Bladder microvascular endothelial cell (primary cell): ENCODE results near the gene CORO7. TPM values are rescaled to one million over a fixed set of nuclear protein-coding genes. Genes with fewer than 3 reads are reported as not detected.

Experiments used
- total RNA-seq: library from RNA; depleted of rRNA; stranded (reverse); fragments of >200 nt; gene quantifications from 2 replicates; pipeline ENCODE4 v1.2.3, GENCODE V29; 2014

CORO7 gene
- total RNA-seq: 34.6 and 43.3 TPM in 2 replicates

DNA sequence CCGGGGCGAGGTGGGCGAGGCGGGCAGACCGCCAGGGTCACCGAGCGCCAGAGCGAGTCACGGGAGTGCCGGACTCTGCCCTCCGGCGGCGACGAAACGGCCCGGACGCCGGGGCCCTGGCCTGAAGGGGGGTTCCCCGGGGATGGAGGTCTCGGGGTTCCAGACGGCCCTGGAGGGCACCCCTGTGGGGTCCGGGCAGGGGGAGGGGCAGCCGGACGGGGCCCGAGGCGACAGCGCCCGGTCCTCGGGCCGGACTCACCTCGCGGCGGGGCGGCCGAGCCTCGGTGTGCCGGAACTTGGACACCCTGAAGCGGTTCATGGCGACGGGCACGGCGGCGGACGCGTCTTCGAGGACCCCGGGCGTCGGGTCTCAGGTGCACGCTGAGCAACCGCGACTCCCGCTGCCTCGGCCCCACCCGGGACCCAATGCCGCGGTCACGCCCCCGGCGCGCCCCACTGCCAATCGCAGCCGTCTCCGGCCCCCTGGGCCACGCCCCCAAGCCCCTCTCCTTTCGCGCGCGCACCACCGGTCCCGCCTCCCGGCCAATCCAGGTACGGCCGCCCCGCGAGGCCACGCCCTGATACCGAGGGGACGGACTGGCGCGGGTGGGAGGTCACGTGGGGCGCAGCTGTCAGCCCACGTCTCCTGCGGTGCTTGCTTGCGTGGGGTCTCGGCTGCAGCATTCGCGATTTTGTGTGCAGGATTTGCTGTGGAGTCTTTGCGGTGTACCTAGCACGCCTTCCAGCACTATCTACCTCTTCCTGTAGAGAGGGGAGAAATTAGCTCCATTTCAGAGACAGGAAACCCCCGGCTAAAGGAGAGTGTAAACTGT is at the start of gene CORO7:
Gene CORO7 (minus strand): TSS at position 397 of the 833 bp plus-strand sequence. CDS start 78 bp downstream, at position 319.

DNA sequence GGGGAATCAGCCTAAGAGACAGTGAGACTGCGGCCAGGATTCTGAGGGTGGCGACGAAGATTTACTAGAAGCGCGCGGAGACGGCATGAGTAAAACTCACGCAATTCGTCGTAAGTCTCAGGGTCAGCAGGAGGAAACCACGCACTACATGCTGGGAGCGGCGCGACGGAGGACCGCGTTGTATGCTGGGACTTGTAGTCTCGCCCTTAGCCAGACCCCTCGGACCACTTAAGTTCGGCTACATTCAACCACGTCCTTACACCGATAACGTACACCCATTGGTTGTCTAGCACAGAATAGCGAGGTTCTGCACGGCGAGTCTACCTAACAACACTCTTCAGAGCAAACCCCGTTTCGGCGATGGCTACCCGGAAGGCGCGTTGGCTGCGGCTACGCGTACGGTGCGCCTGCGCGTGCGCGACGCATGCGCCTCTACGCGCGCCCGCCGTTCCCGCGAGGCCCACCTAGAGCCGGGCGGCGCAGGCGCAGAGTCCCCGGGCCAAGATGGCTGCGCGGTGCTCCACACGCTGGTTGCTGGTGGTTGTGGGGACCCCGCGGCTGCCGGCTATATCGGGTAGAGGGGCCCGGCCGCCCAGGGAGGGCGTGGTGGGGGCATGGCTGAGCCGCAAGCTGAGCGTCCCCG is 9.1 kb upstream of the CORO7 start, which contains the start of gene DNAJA3:
Gene DNAJA3 (plus strand): TSS at position 491 of the 643 bp plus-strand sequence. CDS start 14 bp downstream, at position 505.

DNA sequence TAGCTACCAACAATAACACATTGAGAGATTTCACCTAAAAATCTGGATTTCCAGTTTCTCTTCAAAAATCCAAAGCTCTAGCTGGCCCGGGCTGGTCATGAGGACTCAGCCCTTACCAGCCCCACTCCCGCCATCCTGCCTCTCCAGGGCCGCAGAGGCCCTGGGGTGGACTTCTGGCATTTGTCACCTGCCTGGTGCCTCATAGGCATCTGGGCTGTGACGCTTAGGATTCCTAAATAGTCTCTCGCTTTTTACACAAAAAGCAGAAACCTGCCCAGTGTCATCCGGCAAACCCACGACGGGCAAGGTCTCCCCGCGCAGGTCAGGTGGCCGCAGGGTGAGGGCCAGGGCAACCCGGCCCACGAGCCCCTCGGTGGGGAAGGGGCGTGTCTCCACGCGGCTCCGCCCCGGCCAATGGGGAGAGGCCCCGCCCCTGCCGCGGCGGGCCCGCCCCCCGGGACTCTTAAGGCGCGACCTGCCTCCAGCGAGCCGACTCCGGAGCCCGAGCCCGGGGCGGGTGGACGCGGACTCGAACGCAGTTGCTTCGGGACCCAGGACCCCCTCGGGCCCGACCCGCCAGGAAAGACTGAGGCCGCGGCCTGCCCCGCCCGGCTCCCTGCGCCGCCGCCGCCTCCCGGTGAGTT is 44.9 kb downstream of the CORO7 start, which contains the start of gene VASN:
Gene VASN (plus strand): TSS at position 492 of the 644 bp plus-strand sequence. CDS start 9,030 bp downstream, outside the sequence.

DNA sequence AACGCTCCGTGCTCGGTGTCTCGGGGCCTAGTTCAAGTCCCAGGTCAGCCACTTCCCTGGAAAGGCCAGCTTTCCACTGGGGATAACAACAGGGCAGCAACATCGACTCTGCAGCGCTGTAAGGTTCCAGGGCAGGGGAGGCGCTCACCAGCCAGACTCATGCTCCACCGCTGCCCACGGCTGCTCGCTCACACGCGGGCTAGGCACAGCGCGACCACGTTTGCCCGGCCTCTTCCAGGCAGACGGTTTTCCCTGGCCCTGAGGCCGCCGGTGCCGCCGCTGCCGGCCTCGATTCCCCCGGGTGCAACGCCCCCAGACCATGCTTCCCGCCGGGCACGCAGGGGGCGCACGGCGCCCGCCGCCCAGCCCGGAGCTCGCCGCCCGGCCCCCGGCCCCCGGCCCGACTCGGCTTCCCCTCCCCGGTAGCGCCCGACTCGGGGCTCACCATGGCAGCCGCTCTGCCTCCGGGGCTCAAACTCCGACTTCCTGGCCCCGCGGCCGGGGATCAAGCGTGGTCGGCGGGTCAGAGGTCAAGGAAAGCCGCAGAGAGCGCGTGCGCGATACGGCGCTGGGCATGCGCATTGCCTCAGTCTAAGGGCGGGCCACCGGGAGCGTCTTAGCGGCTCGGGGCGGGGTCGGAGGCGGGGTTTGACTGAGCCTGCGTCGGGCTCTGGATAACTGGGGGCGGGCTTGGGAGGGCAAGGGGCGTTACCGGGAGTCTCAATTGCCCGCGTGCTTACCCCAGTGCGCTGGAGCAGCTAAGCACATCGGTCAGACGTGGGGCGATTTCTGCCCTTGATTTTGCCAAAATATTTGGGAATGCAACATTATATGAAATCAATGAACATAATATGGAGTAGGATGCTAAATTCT is 65.4 kb downstream of the CORO7 start, which contains the start of gene PAM16:
Gene PAM16 (minus strand): TSS at position 535 of the 873 bp plus-strand sequence. CDS start 87 bp downstream, at position 448.

DNA sequence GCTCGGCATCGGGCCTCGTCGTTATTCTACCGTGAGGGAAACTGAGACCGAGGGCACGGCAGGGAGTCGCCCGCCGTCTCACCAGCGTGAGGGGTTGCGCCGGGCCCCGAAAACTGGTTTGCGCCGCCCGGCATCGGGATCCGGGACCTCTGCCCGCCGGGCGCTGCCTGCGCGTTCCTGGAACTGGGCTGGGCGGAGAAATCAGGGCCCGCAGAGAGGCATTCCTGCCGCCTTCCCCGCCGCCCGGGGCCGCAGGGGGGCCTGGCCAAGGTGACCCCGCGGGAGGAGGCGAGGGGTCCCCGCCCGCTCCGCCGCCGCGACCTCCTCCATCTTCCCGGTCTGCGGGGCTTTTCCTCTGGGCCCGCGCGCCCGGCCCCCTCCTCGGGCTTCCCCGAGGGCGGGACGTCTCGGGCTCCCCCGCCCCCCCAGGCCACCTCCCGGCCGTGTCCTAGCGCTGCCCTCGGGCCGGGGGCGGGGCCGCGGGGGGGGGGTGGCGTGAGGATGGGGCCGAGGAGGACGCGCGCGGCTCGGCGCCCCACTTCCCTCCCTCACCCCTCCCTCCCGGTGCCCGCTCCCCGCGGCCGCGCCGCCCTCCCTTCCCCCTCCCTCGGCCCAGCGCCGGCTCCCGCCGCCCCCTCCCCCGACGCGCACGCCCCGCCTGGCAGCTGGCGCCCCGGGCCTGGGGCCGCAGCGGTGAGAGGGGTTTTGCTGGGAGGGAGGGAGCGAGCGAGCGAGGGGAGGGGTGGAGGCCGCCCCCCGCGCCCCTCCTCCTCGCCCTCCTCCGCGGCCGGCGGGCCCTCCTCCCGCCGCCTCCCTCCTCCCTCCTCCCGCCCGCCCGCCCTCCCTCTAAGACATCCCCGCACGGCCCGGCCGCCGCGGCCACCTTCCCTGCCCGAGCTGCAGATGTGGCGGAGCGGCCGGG is 100.9 kb downstream of the CORO7 start, which contains the start of gene GLIS2:
Gene GLIS2 (plus strand): TSS at position 882 of the 922 bp plus-strand sequence. CDS start 16,214 bp downstream, outside the sequence.

Other genes starting within 250 kb of the CORO7 start
- under 0.01 and 0.06 TPM in 2 replicates for gene SRL, start 174.5 kb downstream of the CORO7 start, total RNA-seq
- gene TFAP4, start 143.6 kb downstream of the CORO7 start, total RNA-seq: 3.7 and 5.4 TPM in 2 replicates
- gene GLIS2, start 100.5 kb downstream of the CORO7 start, total RNA-seq: 0.94 and 0.97 TPM in 2 replicates
- gene PAM16, start 65.3 kb downstream of the CORO7 start, total RNA-seq: 13.8 and 18.5 TPM in 2 replicates
- gene VASN, start 44.7 kb downstream of the CORO7 start, total RNA-seq: 0.65 and 2.6 TPM in 2 replicates
- 31.4 and 65.8 TPM in 2 replicates for gene DNAJA3, start 9.3 kb upstream of the CORO7 start, total RNA-seq
- 52.9 and 60.2 TPM in 2 replicates for gene NMRAL1, start 58.0 kb upstream of the CORO7 start, total RNA-seq
- 91.6 and 197 TPM in 2 replicates for gene HMOX2, start 59.8 kb upstream of the CORO7 start, total RNA-seq
- gene CDIP1, start 122.2 kb upstream of the CORO7 start, total RNA-seq: 10.7 and 14.5 TPM in 2 replicates
- gene C16orf96, start 139.7 kb upstream of the CORO7 start, total RNA-seq: under 0.01 TPM in 1 of 2 replicates, not detected in the other
- 1.8 and 7.4 TPM in 2 replicates for gene UBALD1, start 198.3 kb upstream of the CORO7 start, total RNA-seq
- 13.4 and 40.2 TPM in 2 replicates for gene MGRN1, start 208.2 kb upstream of the CORO7 start, total RNA-seq